ENCODE data around the gene SAE1. TPM values are rescaled to one million over a fixed set of nuclear protein-coding genes. Genes with fewer than 3 reads are reported as not detected.

SAE1 gene
- total and polyA plus RNA-seq, 9 donors, result 75.8 to 103 (median 92.0) TPM

- H3K36me3 ChIP-seq (ENCODE audit: control insufficient read depth, insufficient read depth, low read length), result peaks cover 62% of the 10 kb centered on the region
- peak overlapping the region; percentile 75 for H3K27ac ChIP-seq (ENCODE audit: low read length)
- H3K4me3 ChIP-seq (ENCODE audit: low read length), result no peak overlapping the region
- no peaks in the 10 kb centered on the region for H3K27me3 ChIP-seq (ENCODE audit: control insufficient read depth, insufficient read depth, low read length)
- peak; percentile 40 for DNase-seq
- H3K9me3 ChIP-seq (replicated peaks; ENCODE audit: control insufficient read depth, low read depth, low read length), result no peaks in the 10 kb centered on the region
- no CpG with 5 or more reads among the region's 7 CpGs for WGBS (ENCODE audit: insufficient coverage)
- peaks cover 24% of the 10 kb centered on the region for H3K4me1 ChIP-seq (ENCODE audit: control insufficient read depth, insufficient read depth, low read length)
Observed at GRCh38 chr19:47156861-47157430, 26.3 kb downstream of the SAE1 start.

DNA sequence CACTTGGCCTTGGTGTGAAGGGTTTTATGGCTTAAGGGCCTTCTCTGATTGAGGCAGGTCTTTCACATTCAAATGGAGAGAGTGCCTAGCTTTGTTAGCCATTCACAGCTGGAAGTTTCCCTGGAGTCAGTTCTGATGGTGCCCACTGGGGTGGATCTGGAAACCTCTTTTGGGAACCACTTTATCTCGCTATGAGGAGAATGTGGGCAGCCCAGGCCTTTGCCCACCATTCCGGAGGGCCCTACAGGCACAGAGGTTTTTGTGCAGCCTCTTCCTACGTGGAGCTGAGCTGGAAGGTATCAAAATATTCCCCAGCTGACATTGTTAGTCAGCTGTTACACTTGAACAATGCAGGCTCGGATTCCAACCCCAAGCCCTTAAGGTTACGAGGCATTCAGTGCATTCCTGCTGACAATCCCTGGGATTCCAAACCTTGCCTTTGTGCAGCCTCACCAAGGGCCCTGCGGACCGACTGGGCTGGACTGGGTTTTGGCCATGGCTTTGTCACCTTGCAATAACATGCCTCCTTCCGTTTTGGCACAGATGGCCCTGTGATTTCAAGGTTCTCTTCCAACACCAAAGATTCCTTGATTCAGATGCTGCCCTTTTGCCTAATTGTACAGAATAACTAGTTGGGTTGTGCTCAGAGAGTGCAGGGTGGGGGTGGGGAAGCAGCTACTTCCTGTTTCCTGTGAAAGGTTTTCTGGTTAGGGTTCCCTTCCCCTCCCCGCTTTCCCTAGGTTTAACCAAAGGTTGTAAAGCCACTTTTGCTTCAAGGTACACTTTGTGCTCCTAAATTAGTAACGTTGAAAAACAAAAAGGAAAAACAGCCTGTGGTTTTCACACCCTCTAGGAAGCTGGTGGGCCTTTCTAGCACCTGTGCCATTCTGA is 27.0 kb downstream of the SAE1 start:
- H3K4me3 ChIP-seq (ENCODE audit: low read length), result no peak overlapping the region
- WGBS (ENCODE audit: insufficient coverage), result 31% methylated on average over 9 of the region's 10 CpGs
- peak; percentile 36 for DNase-seq
- peaks cover 58% of the 10 kb centered on the region for H3K36me3 ChIP-seq (ENCODE audit: control insufficient read depth, insufficient read depth, low read length)
- H3K27ac ChIP-seq (ENCODE audit: low read length), result peak overlapping the region; percentile 75
- peaks cover 24% of the 10 kb centered on the region for H3K4me1 ChIP-seq (ENCODE audit: control insufficient read depth, insufficient read depth, low read length)
- no peaks in the 10 kb centered on the region for H3K27me3 ChIP-seq (ENCODE audit: control insufficient read depth, insufficient read depth, low read length)
- H3K9me3 ChIP-seq (replicated peaks; ENCODE audit: control insufficient read depth, low read depth, low read length), result no peaks in the 10 kb centered on the region

GRCh38 chr19:47158367-47158791 is 27.7 kb downstream of the SAE1 start:
- Histone ChIP-seq H3K9me3 (replicated peaks; ENCODE audit: control insufficient read depth, low read depth, low read length) (no peaks in the 10 kb centered on the region), H3K4me3 (ENCODE audit: low read length) (no peak overlapping the region), H3K4me1 (ENCODE audit: control insufficient read depth, insufficient read depth, low read length) (peaks cover 24% of the 10 kb centered on the region), H3K36me3 (ENCODE audit: control insufficient read depth, insufficient read depth, low read length) (peaks cover 52% of the 10 kb centered on the region), H3K27ac (ENCODE audit: low read length) (peak overlapping the region; percentile 75), H3K27me3 (ENCODE audit: control insufficient read depth, insufficient read depth, low read length) (no peaks in the 10 kb centered on the region)
- DNase-seq, result no peak
- 56% methylated on average over 7 of the region's 8 CpGs for WGBS (ENCODE audit: insufficient coverage)

DNA sequence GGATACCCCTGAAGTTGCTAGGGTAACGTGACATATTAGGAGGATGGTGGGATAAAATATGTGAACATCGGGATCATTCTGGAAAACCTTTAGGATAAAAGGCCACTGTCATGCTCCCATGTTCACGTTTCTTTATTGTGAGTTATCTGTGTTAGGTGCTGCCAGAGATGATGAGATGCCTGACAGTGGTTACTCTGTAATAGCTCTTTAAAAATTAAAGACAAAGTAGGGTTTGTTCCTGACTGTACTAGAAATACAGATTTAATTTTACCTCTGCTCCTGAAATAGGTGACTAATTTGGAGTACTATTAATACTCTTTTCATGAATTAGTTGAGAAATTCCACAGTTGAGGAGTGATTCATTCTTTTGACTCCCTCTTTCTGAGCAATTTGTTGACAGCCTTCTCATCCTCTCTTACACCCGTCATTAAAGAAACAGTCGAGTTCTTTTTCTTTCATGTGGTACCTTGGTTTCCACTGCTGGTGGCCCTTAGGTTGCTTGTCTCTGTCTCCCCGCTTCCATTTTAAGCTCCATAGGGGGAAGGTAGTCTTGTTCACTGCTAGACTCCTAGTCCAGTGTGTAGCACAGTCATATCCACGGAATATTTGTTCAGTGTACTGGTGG is 28.4 kb downstream of the SAE1 start:
- Histone ChIP-seq H3K27me3 (ENCODE audit: control insufficient read depth, insufficient read depth, low read length) (no peaks in the 10 kb centered on the region), H3K4me3 (ENCODE audit: low read length) (no peak overlapping the region), H3K27ac (ENCODE audit: low read length) (no peak overlapping the region), H3K36me3 (ENCODE audit: control insufficient read depth, insufficient read depth, low read length) (peaks cover 46% of the 10 kb centered on the region), H3K4me1 (ENCODE audit: control insufficient read depth, insufficient read depth, low read length) (peaks cover 24% of the 10 kb centered on the region), H3K9me3 (replicated peaks; ENCODE audit: control insufficient read depth, low read depth, low read length) (no peaks in the 10 kb centered on the region)
- DNase-seq, result no peak
- 100% methylated on average over 2 of the region's 7 CpGs for whole genome bisulfite sequencing (ENCODE audit: insufficient coverage)

DNA sequence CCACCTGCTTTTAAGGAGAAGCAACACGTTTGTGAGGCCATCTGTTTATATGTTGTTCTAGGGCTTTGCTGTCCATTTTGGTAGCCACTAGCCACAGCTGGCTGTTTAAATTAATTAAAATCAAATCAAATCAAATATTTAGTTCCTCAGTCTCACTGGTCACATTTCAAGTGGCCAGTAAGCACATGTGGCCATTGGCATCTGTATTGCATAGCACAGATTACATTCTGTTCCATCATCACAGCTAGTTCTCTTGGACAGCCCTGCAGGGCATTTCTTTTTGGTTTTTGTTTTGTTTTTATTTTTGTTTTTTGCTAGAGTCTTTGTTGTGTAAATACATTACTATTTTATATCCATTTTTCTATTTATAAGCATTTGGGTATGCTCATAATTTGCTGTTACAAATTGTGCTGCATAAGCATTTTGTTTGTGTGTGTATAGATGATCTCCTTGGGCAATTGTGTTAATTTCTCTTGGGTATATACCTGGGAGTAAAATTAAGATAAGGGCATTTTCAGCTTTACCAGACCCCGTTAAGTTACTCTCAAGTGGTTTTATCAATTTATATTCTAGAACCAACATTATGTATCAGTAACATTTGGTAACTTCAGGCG is 31.3 kb downstream of the SAE1 start:
- no CpG with 5 or more reads among the region's 3 CpGs for WGBS (ENCODE audit: insufficient coverage)
- no peak overlapping the region for H3K4me3 ChIP-seq (ENCODE audit: low read length)
- DNase-seq, result no peak
- H3K9me3 ChIP-seq (replicated peaks; ENCODE audit: control insufficient read depth, low read depth, low read length), result no peaks in the 10 kb centered on the region
- H3K27ac ChIP-seq (ENCODE audit: low read length), result no peak overlapping the region
- H3K36me3 ChIP-seq (ENCODE audit: control insufficient read depth, insufficient read depth, low read length), result peaks cover 29% of the 10 kb centered on the region
- H3K4me1 ChIP-seq (ENCODE audit: control insufficient read depth, insufficient read depth, low read length), result peaks cover 17% of the 10 kb centered on the region
- H3K27me3 ChIP-seq (ENCODE audit: control insufficient read depth, insufficient read depth, low read length), result no peaks in the 10 kb centered on the region

DNA sequence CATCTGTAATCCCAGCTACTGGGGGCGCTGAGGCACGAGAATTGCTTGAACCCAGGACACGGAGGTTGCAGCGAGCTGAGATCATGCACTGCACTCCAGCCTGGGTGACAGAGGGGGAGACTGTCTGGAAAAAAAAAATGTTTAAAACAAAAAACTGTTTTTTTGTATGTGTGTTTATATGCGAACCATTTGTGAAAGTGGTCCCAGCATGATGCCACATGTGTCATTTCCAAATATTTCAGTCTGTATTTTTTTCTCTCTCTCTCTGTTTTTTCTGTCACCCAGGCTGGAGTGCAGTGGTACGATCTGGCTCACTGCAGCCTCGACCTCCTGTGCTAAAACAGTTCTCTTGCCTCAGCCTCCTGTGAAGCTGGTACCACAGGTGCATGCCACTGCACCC is 37.4 kb downstream of the SAE1 start:
- 85% methylated on average over 4 of the region's 7 CpGs for WGBS (ENCODE audit: insufficient coverage)
- Histone ChIP-seq H3K27me3 (ENCODE audit: control insufficient read depth, insufficient read depth, low read length) (no peaks in the 10 kb centered on the region), H3K36me3 (ENCODE audit: control insufficient read depth, insufficient read depth, low read length) (peaks cover 41% of the 10 kb centered on the region)

DNA sequence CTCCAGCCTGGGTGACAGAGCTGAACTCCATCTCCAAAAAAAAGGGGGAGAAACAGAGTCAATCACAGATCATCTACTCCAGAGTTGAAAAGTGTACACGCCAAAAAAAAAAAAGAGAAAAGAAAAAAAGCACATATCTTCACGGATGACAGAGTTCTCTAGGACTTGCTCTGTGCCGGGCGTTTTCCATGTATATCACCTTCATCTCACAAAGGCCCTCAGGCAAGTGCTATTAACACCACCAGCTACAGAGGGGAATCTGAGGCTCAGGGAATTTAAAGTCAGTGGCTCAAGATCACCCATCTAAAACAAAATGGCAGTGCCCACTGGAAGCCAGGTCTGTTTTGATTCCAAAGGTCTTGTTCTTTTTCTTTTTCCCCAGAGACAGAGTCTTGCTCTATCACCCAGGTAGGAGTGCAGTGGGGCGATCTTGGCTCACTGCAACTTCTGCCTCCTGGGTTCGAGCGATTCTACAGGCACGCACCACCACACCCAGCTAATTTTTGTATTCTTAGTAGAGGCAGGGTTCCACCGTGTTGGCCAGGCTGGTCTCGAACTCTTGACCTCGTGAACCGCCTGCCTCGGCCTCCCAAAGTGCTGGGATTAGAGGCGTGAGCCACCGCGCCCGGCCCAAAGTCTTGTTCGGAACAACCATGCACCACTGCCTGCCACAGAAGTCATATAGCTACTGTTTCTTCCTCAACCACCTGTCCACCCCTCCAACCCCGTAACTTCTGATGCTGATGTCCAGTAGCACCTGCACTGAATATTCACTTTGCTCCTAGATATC is 42.2 kb downstream of the SAE1 start:
- H3K27me3 ChIP-seq (ENCODE audit: control insufficient read depth, insufficient read depth, low read length), result no peaks in the 10 kb centered on the region
- H3K36me3 ChIP-seq (ENCODE audit: control insufficient read depth, insufficient read depth, low read length), result peaks cover 42% of the 10 kb centered on the region
- no peak overlapping the region for H3K4me3 ChIP-seq (ENCODE audit: low read length)
- 92% methylated on average over 12 of the region's 19 CpGs for WGBS (ENCODE audit: insufficient coverage)
- DNase-seq, result no peak
- H3K4me1 ChIP-seq (ENCODE audit: control insufficient read depth, insufficient read depth, low read length), result no peaks in the 10 kb centered on the region
- H3K27ac ChIP-seq (ENCODE audit: low read length), result no peak overlapping the region
- H3K9me3 ChIP-seq (replicated peaks; ENCODE audit: control insufficient read depth, low read depth, low read length), result no peaks in the 10 kb centered on the region

More for the DNA sequence above, 37.4 kb downstream of the SAE1 start:
- H3K4me3 ChIP-seq (ENCODE audit: low read length), result no peak overlapping the region
- no peaks in the 10 kb centered on the region for H3K4me1 ChIP-seq (ENCODE audit: control insufficient read depth, insufficient read depth, low read length)
- H3K9me3 ChIP-seq (replicated peaks; ENCODE audit: control insufficient read depth, low read depth, low read length), result no peaks in the 10 kb centered on the region
- DNase-seq, result no peak
- H3K27ac ChIP-seq (ENCODE audit: low read length), result no peak overlapping the region

- Histone ChIP-seq H3K4me1 (ENCODE audit: control insufficient read depth, insufficient read depth, low read length) (no peaks in the 10 kb centered on the region), H3K4me3 (ENCODE audit: low read length) (no peak overlapping the region), H3K9me3 (replicated peaks; ENCODE audit: control insufficient read depth, low read depth, low read length) (no peaks in the 10 kb centered on the region), H3K27ac (ENCODE audit: low read length) (peak overlapping the region; percentile 57), H3K36me3 (ENCODE audit: control insufficient read depth, insufficient read depth, low read length) (peaks cover 29% of the 10 kb centered on the region), H3K27me3 (ENCODE audit: control insufficient read depth, insufficient read depth, low read length) (no peaks in the 10 kb centered on the region)
- 92% methylated on average over 2 of the region's 5 CpGs for WGBS (ENCODE audit: insufficient coverage)
- peak; percentile 42 for DNase-seq
Observed at GRCh38 chr19:47176071-47176626, 45.5 kb downstream of the SAE1 start.

DNA sequence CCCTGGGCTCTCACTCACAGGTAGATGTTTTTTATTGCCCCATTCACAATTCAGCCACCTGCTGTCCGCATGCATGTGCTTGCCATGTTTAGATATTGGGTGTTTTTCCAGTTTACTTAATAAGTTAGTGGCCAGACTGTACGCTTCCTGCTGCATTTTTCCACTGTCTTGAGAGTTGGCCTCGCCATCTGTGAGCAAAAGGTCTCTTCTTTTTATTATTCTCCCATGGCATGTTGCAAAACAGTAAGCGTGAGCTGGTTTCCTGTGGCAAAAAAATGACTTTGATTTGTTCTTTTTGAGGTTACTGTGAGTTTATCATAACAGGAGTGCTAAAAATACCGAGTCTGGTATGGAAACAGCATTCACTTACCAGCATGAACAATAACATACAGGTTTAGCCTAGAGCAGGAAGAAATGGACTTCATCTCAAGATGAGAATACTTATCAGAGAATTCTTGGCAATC is 46.0 kb downstream of the SAE1 start:
- Histone ChIP-seq H3K4me1 (ENCODE audit: control insufficient read depth, insufficient read depth, low read length) (no peaks in the 10 kb centered on the region), H3K9me3 (replicated peaks; ENCODE audit: control insufficient read depth, low read depth, low read length) (no peaks in the 10 kb centered on the region), H3K4me3 (ENCODE audit: low read length) (no peak overlapping the region), H3K36me3 (ENCODE audit: control insufficient read depth, insufficient read depth, low read length) (peaks cover 28% of the 10 kb centered on the region), H3K27me3 (ENCODE audit: control insufficient read depth, insufficient read depth, low read length) (no peaks in the 10 kb centered on the region), H3K27ac (ENCODE audit: low read length) (peak overlapping the region; percentile 57)
- 40% methylated on average over 1 of the region's 5 CpGs for WGBS (ENCODE audit: insufficient coverage)
- DNase-seq, result peak; percentile 53

Data from muscle of leg (tissue), 11 donors.